Chondrocyte (in vitro differentiated cells): ENCODE results near the gene MTG1. TPM values are rescaled to one million over a fixed set of nuclear protein-coding genes. Genes with fewer than 3 reads are reported as not detected.
"Not testable (repeated sequence)": the region's sequence is repeated elsewhere in the genome, so short reads cannot be mapped to it uniquely, and the experiment has no call there.

Experiments used
- DNase-seq: peaks from one replicate; pipeline ENCODE4 v3.0.0; 2021; ENCODE audit warnings: mixed read lengths, low spot score
- H3K27ac Mint-ChIP-seq: one replicate; pipeline ENCODE4 v1.8.0; 2021; ENCODE audit warnings: mild to moderate bottlenecking, moderate library complexity, mixed read lengths; ENCODE audit not compliant: unreplicated experiment
- H3K27me3 Mint-ChIP-seq: 2 replicates; pipeline ENCODE4 v1.8.0; 2021; ENCODE audit warnings: low read depth, mixed read lengths
- H3K36me3 Mint-ChIP-seq: 2 replicates; pipeline ENCODE4 v1.8.0; 2021; ENCODE audit warnings: low read depth, mixed read lengths
- H3K4me1 Mint-ChIP-seq: 2 replicates; pipeline ENCODE4 v1.8.0; 2021; ENCODE audit warnings: low read depth, mild to moderate bottlenecking, mixed read lengths
- H3K4me3 Mint-ChIP-seq: one replicate; pipeline ENCODE4 v1.8.0; 2021; ENCODE audit warnings: mild to moderate bottlenecking, moderate library complexity, mixed read lengths; ENCODE audit not compliant: unreplicated experiment
- H3K9me3 Mint-ChIP-seq: 2 replicates; pipeline ENCODE4 v1.8.0; 2021; ENCODE audit warnings: low read depth, mixed read lengths
- CTCF ChIP-seq: fragments of 200-600 bp; sonication (generic); IDR thresholded peaks from 2 replicates; pipeline ENCODE4 v1.5.0; 2021; ENCODE audit warnings: antibody characterized with exemption, mild to moderate bottlenecking, moderate library complexity
- total RNA-seq: library from RNA; stranded (reverse); gene quantifications from 3 replicates; pipeline ENCODE4 v1.2.1, GENCODE V29; 2021

Gene MTG1
- total RNA-seq, 1 donor from 2014 or later: 36.7 TPM

- H3K27me3 Mint-ChIP-seq: no peaks in the 10 kb centered on the region
- H3K4me1 Mint-ChIP-seq: peaks cover 14% of the 10 kb centered on the region
- no peak for TF ChIP-seq CTCF
- peak within 1 kb of the TSS; percentile 80 for H3K4me3 Mint-ChIP-seq
- peak; percentile 98 for DNase-seq
- no peaks in the 10 kb centered on the region for H3K9me3 Mint-ChIP-seq
- H3K27ac Mint-ChIP-seq: peak within 1 kb of the TSS; percentile 69
- peaks cover 7% of the 10 kb centered on the region for H3K36me3 Mint-ChIP-seq
Observed at GRCh38 chr10:133373174-133374090, 20.5 kb upstream of the MTG1 start, which contains the start of gene ECHS1. TSS of gene ECHS1 (minus strand) at chr10:133373354. CDS start at chr10:133373333, 21 bp downstream.

GRCh38 chr10:133375357-133376115, 18.4 kb upstream of the MTG1 start:
- no peaks in the 10 kb centered on the region for H3K36me3 Mint-ChIP-seq
- H3K9me3 Mint-ChIP-seq: no peaks in the 10 kb centered on the region
- DNase-seq: no peak
- H3K27me3 Mint-ChIP-seq: no peaks in the 10 kb centered on the region
- peaks cover 14% of the 10 kb centered on the region for H3K4me1 Mint-ChIP-seq
- H3K27ac Mint-ChIP-seq: no peak overlapping the region
- no peak for TF ChIP-seq CTCF
- no peak overlapping the region for H3K4me3 Mint-ChIP-seq

- H3K9me3 Mint-ChIP-seq, H3K4me3 Mint-ChIP-seq, H3K36me3 Mint-ChIP-seq, H3K27me3 Mint-ChIP-seq, H3K27ac Mint-ChIP-seq, DNase-seq: not testable (repeated sequence)
- peaks cover 14% of the 10 kb centered on the region for H3K4me1 Mint-ChIP-seq
Observed at GRCh38 chr10:133376183-133376582, 17.8 kb upstream of the MTG1 start.

- TF ChIP-seq CTCF: no peak
- Mint-ChIP-seq H3K4me1 (peaks cover 13% of the 10 kb centered on the region), H3K27ac (no peak overlapping the region), H3K27me3 (no peaks in the 10 kb centered on the region), H3K9me3 (no peaks in the 10 kb centered on the region), H3K36me3 (no peaks in the 10 kb centered on the region), H3K4me3 (no peak overlapping the region)
- no peak for DNase-seq
Observed at GRCh38 chr10:133377025-133377817, 16.7 kb upstream of the MTG1 start.

- Mint-ChIP-seq H3K9me3 (no peaks in the 10 kb centered on the region), H3K4me3 (peak overlapping the region; percentile 75), H3K4me1 (peaks cover 11% of the 10 kb centered on the region), H3K27ac (peak overlapping the region; percentile 75), H3K36me3 (no peaks in the 10 kb centered on the region), H3K27me3 (no peaks in the 10 kb centered on the region)
- TF ChIP-seq CTCF: no peak
- no peak for DNase-seq
Observed at GRCh38 chr10:133377818-133378250, 16.1 kb upstream of the MTG1 start.
